ENCODE measurements around the gene BTBD3.

Gene BTBD3

GRCh38 chr20:11966186-11966585 lies 48.5 kb downstream of the BTBD3 start:
- DNase-seq (ENCODE audit: low read depth in 2 of 2): no peak

- no peak for DNase-seq (ENCODE audit: low read depth in 2 of 2)
Measured at GRCh38 chr20:11970243-11970836, 52.6 kb downstream of the BTBD3 start.

GRCh38 chr20:11972478-11972877 lies 54.8 kb downstream of the BTBD3 start:
- no peak for DNase-seq (ENCODE audit: low read depth in 2 of 2)
